ENCODE results near the gene ABLIM1. TPM values are rescaled to one million over a fixed set of nuclear protein-coding genes. Genes with fewer than 3 reads are reported as not detected.

The ABLIM1 gene
- polyA plus RNA-seq, 1 donor from 2014 or later = 10.1 TPM

- H3K4me2 ChIP-seq (ENCODE audit: low read length) = no peak overlapping the region
- TF ChIP-seq SMC3 (conservative IDR thresholded peaks at IDR 0.05; ENCODE audit: poor library complexity) = no peak
- TF ChIP-seq TAF1 (IDR thresholded peaks at IDR 0.05; ENCODE audit: low read depth) = no peak
- TF ChIP-seq, protein P1, sequence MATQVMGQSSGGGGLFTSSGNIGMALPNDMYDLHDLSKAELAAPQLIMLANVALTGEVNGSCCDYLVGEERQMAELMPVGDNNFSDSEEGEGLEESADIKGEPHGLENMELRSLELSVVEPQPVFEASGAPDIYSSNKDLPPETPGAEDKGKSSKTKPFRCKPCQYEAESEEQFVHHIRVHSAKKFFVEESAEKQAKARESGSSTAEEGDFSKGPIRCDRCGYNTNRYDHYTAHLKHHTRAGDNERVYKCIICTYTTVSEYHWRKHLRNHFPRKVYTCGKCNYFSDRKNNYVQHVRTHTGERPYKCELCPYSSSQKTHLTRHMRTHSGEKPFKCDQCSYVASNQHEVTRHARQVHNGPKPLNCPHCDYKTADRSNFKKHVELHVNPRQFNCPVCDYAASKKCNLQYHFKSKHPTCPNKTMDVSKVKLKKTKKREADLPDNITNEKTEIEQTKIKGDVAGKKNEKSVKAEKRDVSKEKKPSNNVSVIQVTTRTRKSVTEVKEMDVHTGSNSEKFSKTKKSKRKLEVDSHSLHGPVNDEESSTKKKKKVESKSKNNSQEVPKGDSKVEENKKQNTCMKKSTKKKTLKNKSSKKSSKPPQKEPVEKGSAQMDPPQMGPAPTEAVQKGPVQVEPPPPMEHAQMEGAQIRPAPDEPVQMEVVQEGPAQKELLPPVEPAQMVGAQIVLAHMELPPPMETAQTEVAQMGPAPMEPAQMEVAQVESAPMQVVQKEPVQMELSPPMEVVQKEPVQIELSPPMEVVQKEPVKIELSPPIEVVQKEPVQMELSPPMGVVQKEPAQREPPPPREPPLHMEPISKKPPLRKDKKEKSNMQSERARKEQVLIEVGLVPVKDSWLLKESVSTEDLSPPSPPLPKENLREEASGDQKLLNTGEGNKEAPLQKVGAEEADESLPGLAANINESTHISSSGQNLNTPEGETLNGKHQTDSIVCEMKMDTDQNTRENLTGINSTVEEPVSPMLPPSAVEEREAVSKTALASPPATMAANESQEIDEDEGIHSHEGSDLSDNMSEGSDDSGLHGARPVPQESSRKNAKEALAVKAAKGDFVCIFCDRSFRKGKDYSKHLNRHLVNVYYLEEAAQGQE (IDR thresholded peaks at IDR 0.05; ENCODE audit: borderline replicate concordance) = no peak
- no peak for TF ChIP-seq EZH2 (IDR thresholded peaks at IDR 0.05; ENCODE audit: borderline replicate concordance, insufficient read depth, low read length, poor library complexity, severe bottlenecking)
- TF ChIP-seq EP300 (conservative IDR thresholded peaks at IDR 0.05; ENCODE audit: poor library complexity, severe bottlenecking) = no peak
- no peak for TF ChIP-seq POLR2AphosphoS5 (IDR thresholded peaks at IDR 0.05)
- TF ChIP-seq MXI1 (conservative IDR thresholded peaks at IDR 0.05; ENCODE audit: poor library complexity, severe bottlenecking) = no peak
- no peak for TF ChIP-seq RAD21 (conservative IDR thresholded peaks at IDR 0.05)
- TF ChIP-seq, protein P2, sequence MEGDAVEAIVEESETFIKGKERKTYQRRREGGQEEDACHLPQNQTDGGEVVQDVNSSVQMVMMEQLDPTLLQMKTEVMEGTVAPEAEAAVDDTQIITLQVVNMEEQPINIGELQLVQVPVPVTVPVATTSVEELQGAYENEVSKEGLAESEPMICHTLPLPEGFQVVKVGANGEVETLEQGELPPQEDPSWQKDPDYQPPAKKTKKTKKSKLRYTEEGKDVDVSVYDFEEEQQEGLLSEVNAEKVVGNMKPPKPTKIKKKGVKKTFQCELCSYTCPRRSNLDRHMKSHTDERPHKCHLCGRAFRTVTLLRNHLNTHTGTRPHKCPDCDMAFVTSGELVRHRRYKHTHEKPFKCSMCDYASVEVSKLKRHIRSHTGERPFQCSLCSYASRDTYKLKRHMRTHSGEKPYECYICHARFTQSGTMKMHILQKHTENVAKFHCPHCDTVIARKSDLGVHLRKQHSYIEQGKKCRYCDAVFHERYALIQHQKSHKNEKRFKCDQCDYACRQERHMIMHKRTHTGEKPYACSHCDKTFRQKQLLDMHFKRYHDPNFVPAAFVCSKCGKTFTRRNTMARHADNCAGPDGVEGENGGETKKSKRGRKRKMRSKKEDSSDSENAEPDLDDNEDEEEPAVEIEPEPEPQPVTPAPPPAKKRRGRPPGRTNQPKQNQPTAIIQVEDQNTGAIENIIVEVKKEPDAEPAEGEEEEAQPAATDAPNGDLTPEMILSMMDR (IDR thresholded peaks at IDR 0.05; ENCODE audit: poor library complexity, severe bottlenecking) = no peak
- no peaks in the 10 kb centered on the region for H3K79me2 ChIP-seq (replicated peaks; ENCODE audit: insufficient read depth, low read length)
- no peaks in the 10 kb centered on the region for H3F3A ChIP-seq (ENCODE audit: insufficient read depth, low read length, poor library complexity, severe bottlenecking)
- peaks cover 4% of the 10 kb centered on the region for H3K9me3 ChIP-seq (ENCODE audit: low read length)
- no peak overlapping the region for H3K9ac ChIP-seq (ENCODE audit: low read length)
- H3K27ac ChIP-seq (ENCODE audit: low read length) = no peak overlapping the region
- no peaks in the 10 kb centered on the region for H3K9me2 ChIP-seq (ENCODE audit: insufficient read depth, low read length)
- no peaks in the 10 kb centered on the region for H3K36me3 ChIP-seq (ENCODE audit: insufficient read depth, low read length)
- no peaks in the 10 kb centered on the region for H4K20me1 ChIP-seq (ENCODE audit: insufficient read depth)
- no peak overlapping the region for H3K4me3 ChIP-seq (ENCODE audit: low read length)
- H3K27me3 ChIP-seq (ENCODE audit: insufficient read depth, low read depth, low read length) = no peaks in the 10 kb centered on the region
- no peak overlapping the region for H2AFZ ChIP-seq (ENCODE audit: low read depth, low read length)
Observed at GRCh38 chr10:114623155-114623554, 34.9 kb downstream of the ABLIM1 start.

DNA sequence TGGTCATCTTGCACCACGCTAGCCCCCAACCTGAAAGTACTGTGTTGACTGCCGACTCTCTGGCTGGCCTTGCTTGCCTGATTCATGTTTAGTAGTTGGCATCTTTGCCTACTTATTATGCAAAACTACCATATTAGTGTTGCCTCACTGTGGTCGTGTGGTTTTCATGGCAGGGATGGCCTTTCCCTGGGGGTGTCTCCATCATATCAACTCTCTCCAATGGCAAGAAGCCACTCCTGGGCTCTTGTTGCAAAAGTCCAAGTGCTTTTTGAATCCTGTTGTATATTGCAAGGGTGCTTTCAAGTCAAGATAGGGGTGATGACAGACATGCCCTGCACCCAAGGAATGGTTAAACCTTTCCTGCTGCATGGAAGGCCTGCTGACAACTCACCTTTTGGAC is 39.4 kb downstream of the ABLIM1 start:
- Histone ChIP-seq H3K4me2 (ENCODE audit: low read length) (no peak overlapping the region), H3K27me3 (ENCODE audit: insufficient read depth, low read depth, low read length) (no peaks in the 10 kb centered on the region), H3K4me3 (ENCODE audit: low read length) (no peak overlapping the region), H4K20me1 (ENCODE audit: insufficient read depth) (no peaks in the 10 kb centered on the region), H3K9ac (ENCODE audit: low read length) (no peak overlapping the region), H3K36me3 (ENCODE audit: insufficient read depth, low read length) (no peaks in the 10 kb centered on the region), H3K79me2 (replicated peaks; ENCODE audit: insufficient read depth, low read length) (no peaks in the 10 kb centered on the region), H3K27ac (ENCODE audit: low read length) (no peak overlapping the region), H3K9me2 (ENCODE audit: insufficient read depth, low read length) (no peaks in the 10 kb centered on the region), H2AFZ (ENCODE audit: low read depth, low read length) (no peak overlapping the region), H3K9me3 (ENCODE audit: low read length) (no peaks in the 10 kb centered on the region), H3F3A (ENCODE audit: insufficient read depth, low read length, poor library complexity, severe bottlenecking) (no peaks in the 10 kb centered on the region)
- TF ChIP-seq, protein P2 (IDR thresholded peaks at IDR 0.05; ENCODE audit: poor library complexity, severe bottlenecking) = no peak
- TF ChIP-seq, protein P1 (IDR thresholded peaks at IDR 0.05; ENCODE audit: borderline replicate concordance) = no peak
- TF ChIP-seq EZH2 (IDR thresholded peaks at IDR 0.05; ENCODE audit: borderline replicate concordance, insufficient read depth, low read length, poor library complexity, severe bottlenecking) = no peak
- no peak for TF ChIP-seq EP300 (conservative IDR thresholded peaks at IDR 0.05; ENCODE audit: poor library complexity, severe bottlenecking)
- no peak for TF ChIP-seq RAD21 (conservative IDR thresholded peaks at IDR 0.05)
- TF ChIP-seq MXI1 (conservative IDR thresholded peaks at IDR 0.05; ENCODE audit: poor library complexity, severe bottlenecking) = no peak
- TF ChIP-seq SMC3 (conservative IDR thresholded peaks at IDR 0.05; ENCODE audit: poor library complexity) = no peak
- no peak for TF ChIP-seq POLR2AphosphoS5 (IDR thresholded peaks at IDR 0.05)
- TF ChIP-seq TAF1 (IDR thresholded peaks at IDR 0.05; ENCODE audit: low read depth) = no peak
